ENCODE results near the gene CAMSAP3.

The CAMSAP3 gene

GRCh38 chr19:7611541-7612279 lies 16.0 kb downstream of the CAMSAP3 start:
- Histone ChIP-seq H3K9ac (ENCODE audit: low read depth in 1 of 2, low read length in 2 of 2) (no peak overlapping the region), H3K36me3 (ENCODE audit: control insufficient read depth in 2 of 2, insufficient read depth in 2 of 2, low read length in 2 of 2) (peaks cover 17 to 23% of the 10 kb centered on the region in 2 donors), H3K27ac (ENCODE audit: low read depth in 2 of 2, low read length in 2 of 2) (no peak overlapping the region), H3K9me3 (ENCODE audit: control insufficient read depth in 2 of 2, low read length in 2 of 2) (no peaks in the 10 kb centered on the region), H3K4me3 (ENCODE audit: low read length in 2 of 2) (no peak overlapping the region), H3K4me1 (ENCODE audit: control insufficient read depth in 2 of 2, insufficient read depth in 2 of 2, low read length in 2 of 2) (no peaks in the 10 kb centered on the region), H3K27me3 (ENCODE audit: control insufficient read depth in 2 of 2, insufficient read depth in 2 of 2, low read length in 2 of 2) (no peaks in the 10 kb centered on the region)

GRCh38 chr19:7612282-7613274 lies 16.9 kb downstream of the CAMSAP3 start:
- H3K9me3 ChIP-seq (ENCODE audit: control insufficient read depth in 2 of 2, low read length in 2 of 2), result no peaks in the 10 kb centered on the region
- H3K4me1 ChIP-seq (ENCODE audit: control insufficient read depth in 2 of 2, insufficient read depth in 2 of 2, low read length in 2 of 2), result no peaks in the 10 kb centered on the region
- peaks cover 23 to 28% of the 10 kb centered on the region in 2 donors for H3K36me3 ChIP-seq (ENCODE audit: control insufficient read depth in 2 of 2, insufficient read depth in 2 of 2, low read length in 2 of 2)
- no peak overlapping the region for H3K9ac ChIP-seq (ENCODE audit: low read depth in 1 of 2, low read length in 2 of 2)
- H3K27ac ChIP-seq (ENCODE audit: low read depth in 2 of 2, low read length in 2 of 2), result no peak overlapping the region
- H3K4me3 ChIP-seq (ENCODE audit: low read length in 2 of 2), result no peak overlapping the region
- H3K27me3 ChIP-seq (ENCODE audit: control insufficient read depth in 2 of 2, insufficient read depth in 2 of 2, low read length in 2 of 2), result no peaks in the 10 kb centered on the region

- Histone ChIP-seq H3K9me3 (ENCODE audit: control insufficient read depth in 2 of 2, low read length in 2 of 2) (no peaks in the 10 kb centered on the region), H3K27ac (ENCODE audit: low read depth in 2 of 2, low read length in 2 of 2) (no peak overlapping the region), H3K27me3 (ENCODE audit: control insufficient read depth in 2 of 2, insufficient read depth in 2 of 2, low read length in 2 of 2) (no peaks in the 10 kb centered on the region), H3K4me1 (ENCODE audit: control insufficient read depth in 2 of 2, insufficient read depth in 2 of 2, low read length in 2 of 2) (peaks cover 15 to 19% of the 10 kb centered on the region in 2 donors), H3K4me3 (ENCODE audit: low read length in 2 of 2) (no peak overlapping the region), H3K36me3 (ENCODE audit: control insufficient read depth in 2 of 2, insufficient read depth in 2 of 2, low read length in 2 of 2) (peaks cover 21 to 22% of the 10 kb centered on the region in 2 donors), H3K9ac (ENCODE audit: low read depth in 1 of 2, low read length in 2 of 2) (no peak overlapping the region)
These were observed 19.4 kb downstream of the CAMSAP3 start for GRCh38 chr19:7614859-7615741.

GRCh38 chr19:7617172-7617571 lies 21.5 kb downstream of the CAMSAP3 start:
- no peaks in the 10 kb centered on the region for H3K9me3 ChIP-seq (ENCODE audit: control insufficient read depth in 2 of 2, low read length in 2 of 2)
- peaks cover 15 to 20% of the 10 kb centered on the region in 2 donors for H3K4me1 ChIP-seq (ENCODE audit: control insufficient read depth in 2 of 2, insufficient read depth in 2 of 2, low read length in 2 of 2)
- no peak overlapping the region for H3K9ac ChIP-seq (ENCODE audit: low read depth in 1 of 2, low read length in 2 of 2)
- no peak overlapping the region for H3K27ac ChIP-seq (ENCODE audit: low read depth in 2 of 2, low read length in 2 of 2)
- no peaks in the 10 kb centered on the region for H3K27me3 ChIP-seq (ENCODE audit: control insufficient read depth in 2 of 2, insufficient read depth in 2 of 2, low read length in 2 of 2)
- peaks cover 29 to 30% of the 10 kb centered on the region in 2 donors for H3K36me3 ChIP-seq (ENCODE audit: control insufficient read depth in 2 of 2, insufficient read depth in 2 of 2, low read length in 2 of 2)
- no peak overlapping the region for H3K4me3 ChIP-seq (ENCODE audit: low read length in 2 of 2)

- Histone ChIP-seq H3K9ac (ENCODE audit: low read depth in 1 of 2, low read length in 2 of 2) (no peak overlapping the region), H3K27ac (ENCODE audit: low read depth in 2 of 2, low read length in 2 of 2) (no peak overlapping the region), H3K4me3 (ENCODE audit: low read length in 2 of 2) (no peak overlapping the region), H3K4me1 (ENCODE audit: control insufficient read depth in 2 of 2, insufficient read depth in 2 of 2, low read length in 2 of 2) (peaks cover 15 to 20% of the 10 kb centered on the region in 2 donors), H3K36me3 (ENCODE audit: control insufficient read depth in 2 of 2, insufficient read depth in 2 of 2, low read length in 2 of 2) (peaks cover 35% of the 10 kb centered on the region in 2 donors), H3K27me3 (ENCODE audit: control insufficient read depth in 2 of 2, insufficient read depth in 2 of 2, low read length in 2 of 2) (no peaks in the 10 kb centered on the region), H3K9me3 (ENCODE audit: control insufficient read depth in 2 of 2, low read length in 2 of 2) (no peaks in the 10 kb centered on the region)
These were observed 22.1 kb downstream of the CAMSAP3 start for GRCh38 chr19:7617735-7618134.

GRCh38 chr19:7618348-7618747 lies 22.7 kb downstream of the CAMSAP3 start:
- H3K27ac ChIP-seq (ENCODE audit: low read depth in 2 of 2, low read length in 2 of 2), result peak overlapping the region; percentile 80 to 83
- H3K4me3 ChIP-seq (ENCODE audit: low read length in 2 of 2), result no peak overlapping the region
- peak overlapping the region in 1 of 2 donors; percentile 47 for H3K9ac ChIP-seq (ENCODE audit: low read depth in 1 of 2, low read length in 2 of 2)
- H3K9me3 ChIP-seq (ENCODE audit: control insufficient read depth in 2 of 2, low read length in 2 of 2), result no peaks in the 10 kb centered on the region
- no peaks in the 10 kb centered on the region for H3K27me3 ChIP-seq (ENCODE audit: control insufficient read depth in 2 of 2, insufficient read depth in 2 of 2, low read length in 2 of 2)
- H3K4me1 ChIP-seq (ENCODE audit: control insufficient read depth in 2 of 2, insufficient read depth in 2 of 2, low read length in 2 of 2), result peaks cover 15 to 20% of the 10 kb centered on the region in 2 donors
- peaks cover 39 to 41% of the 10 kb centered on the region in 2 donors for H3K36me3 ChIP-seq (ENCODE audit: control insufficient read depth in 2 of 2, insufficient read depth in 2 of 2, low read length in 2 of 2)

- peak overlapping the region; percentile 80 to 83 for H3K27ac ChIP-seq (ENCODE audit: low read depth in 2 of 2, low read length in 2 of 2)
- no peaks in the 10 kb centered on the region for H3K9me3 ChIP-seq (ENCODE audit: control insufficient read depth in 2 of 2, low read length in 2 of 2)
- H3K9ac ChIP-seq (ENCODE audit: low read depth in 1 of 2, low read length in 2 of 2), result peak overlapping the region in 1 of 2 donors; percentile 47
- no peaks in the 10 kb centered on the region for H3K27me3 ChIP-seq (ENCODE audit: control insufficient read depth in 2 of 2, insufficient read depth in 2 of 2, low read length in 2 of 2)
- peaks cover 15 to 20% of the 10 kb centered on the region in 2 donors for H3K4me1 ChIP-seq (ENCODE audit: control insufficient read depth in 2 of 2, insufficient read depth in 2 of 2, low read length in 2 of 2)
- no peak overlapping the region for H3K4me3 ChIP-seq (ENCODE audit: low read length in 2 of 2)
- peaks cover 40 to 42% of the 10 kb centered on the region in 2 donors for H3K36me3 ChIP-seq (ENCODE audit: control insufficient read depth in 2 of 2, insufficient read depth in 2 of 2, low read length in 2 of 2)
These were observed 23.3 kb downstream of the CAMSAP3 start for GRCh38 chr19:7618771-7619510.

- peaks cover 43 to 50% of the 10 kb centered on the region in 2 donors for H3K36me3 ChIP-seq (ENCODE audit: control insufficient read depth in 2 of 2, insufficient read depth in 2 of 2, low read length in 2 of 2)
- peak overlapping the region; percentile 80 to 83 for H3K27ac ChIP-seq (ENCODE audit: low read depth in 2 of 2, low read length in 2 of 2)
- no peak overlapping the region for H3K9ac ChIP-seq (ENCODE audit: low read depth in 1 of 2, low read length in 2 of 2)
- no peak overlapping the region for H3K4me3 ChIP-seq (ENCODE audit: low read length in 2 of 2)
- H3K9me3 ChIP-seq (ENCODE audit: control insufficient read depth in 2 of 2, low read length in 2 of 2), result no peaks in the 10 kb centered on the region
- H3K27me3 ChIP-seq (ENCODE audit: control insufficient read depth in 2 of 2, insufficient read depth in 2 of 2, low read length in 2 of 2), result no peaks in the 10 kb centered on the region
- H3K4me1 ChIP-seq (ENCODE audit: control insufficient read depth in 2 of 2, insufficient read depth in 2 of 2, low read length in 2 of 2), result peaks cover 15 to 20% of the 10 kb centered on the region in 2 donors
These were observed 24.2 kb downstream of the CAMSAP3 start for GRCh38 chr19:7619671-7620441.

Measured in mucosa of rectum (tissue), 2 donors.